ENCODE data around the gene MVK. TPM values are rescaled to one million over a fixed set of nuclear protein-coding genes. Genes with fewer than 3 reads are reported as not detected.
A peak's percentile ranks its signal among the peaks of the same experiment; 100 is the strongest.

The MVK gene
- total RNA-seq, 6 experiments from 2014 or later: 14.2 to 60.0 (median 37.6) TPM

DNA sequence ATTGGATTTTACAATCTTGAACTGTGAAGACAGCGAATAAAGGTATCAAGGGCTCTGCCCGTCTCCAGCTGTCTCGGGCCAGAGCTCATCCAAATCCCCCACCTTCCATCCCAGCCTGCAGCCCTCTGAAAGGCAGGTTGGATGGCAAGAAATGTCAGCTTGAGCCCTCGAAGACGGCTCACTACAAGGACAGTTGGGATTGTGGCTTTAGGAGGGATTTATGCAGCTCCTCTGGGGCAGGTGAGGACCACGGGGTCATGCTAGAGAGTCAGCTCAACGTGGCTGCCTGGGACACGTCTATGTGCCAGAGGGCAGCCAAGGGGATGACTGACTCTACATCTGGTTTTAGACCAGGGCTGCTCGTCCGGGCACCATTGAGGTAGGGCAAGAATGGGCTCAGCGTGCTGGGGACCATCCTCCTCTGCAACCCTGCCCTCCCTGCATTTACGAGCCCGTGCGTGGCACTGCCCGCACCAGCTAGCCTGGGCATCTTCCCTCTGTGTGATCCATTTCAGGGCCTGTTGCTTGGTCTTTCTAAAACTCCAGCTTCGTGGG lies 16.2 kb downstream of the MVK start:
- TF ChIP-seq POLR2A (IDR thresholded peaks at IDR 0.05): no peak
- TF ChIP-seq, protein P1, sequence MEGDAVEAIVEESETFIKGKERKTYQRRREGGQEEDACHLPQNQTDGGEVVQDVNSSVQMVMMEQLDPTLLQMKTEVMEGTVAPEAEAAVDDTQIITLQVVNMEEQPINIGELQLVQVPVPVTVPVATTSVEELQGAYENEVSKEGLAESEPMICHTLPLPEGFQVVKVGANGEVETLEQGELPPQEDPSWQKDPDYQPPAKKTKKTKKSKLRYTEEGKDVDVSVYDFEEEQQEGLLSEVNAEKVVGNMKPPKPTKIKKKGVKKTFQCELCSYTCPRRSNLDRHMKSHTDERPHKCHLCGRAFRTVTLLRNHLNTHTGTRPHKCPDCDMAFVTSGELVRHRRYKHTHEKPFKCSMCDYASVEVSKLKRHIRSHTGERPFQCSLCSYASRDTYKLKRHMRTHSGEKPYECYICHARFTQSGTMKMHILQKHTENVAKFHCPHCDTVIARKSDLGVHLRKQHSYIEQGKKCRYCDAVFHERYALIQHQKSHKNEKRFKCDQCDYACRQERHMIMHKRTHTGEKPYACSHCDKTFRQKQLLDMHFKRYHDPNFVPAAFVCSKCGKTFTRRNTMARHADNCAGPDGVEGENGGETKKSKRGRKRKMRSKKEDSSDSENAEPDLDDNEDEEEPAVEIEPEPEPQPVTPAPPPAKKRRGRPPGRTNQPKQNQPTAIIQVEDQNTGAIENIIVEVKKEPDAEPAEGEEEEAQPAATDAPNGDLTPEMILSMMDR (IDR thresholded peaks at IDR 0.05): no peak
- Histone ChIP-seq H3K4me3 (no peak overlapping the region), H3K9me3 (no peaks in the 10 kb centered on the region), H3K27ac (no peak overlapping the region), H3K27me3 (no peaks in the 10 kb centered on the region), H3K36me3 (peaks cover 0 to 30% (median 3%) of the 10 kb centered on the region in 4 donors), H3K4me1 (peaks cover 0 to 19% (median 6%) of the 10 kb centered on the region in 4 donors)
- 93% methylated on average over 5 of the region's 16 CpGs for WGBS (ENCODE audit: insufficient coverage, low coverage, low lambda C conversion rate, missing lambda C conversion rate)
- intact Hi-C loops (cut with DNase I): loop anchor here in 1 of 2 donors (10.0 kb wide), 1 partner anchor 65 kb away; no protein-coding TSS in a partner anchor
- DNase-seq (no peak), ATAC-seq (no peak)

DNA sequence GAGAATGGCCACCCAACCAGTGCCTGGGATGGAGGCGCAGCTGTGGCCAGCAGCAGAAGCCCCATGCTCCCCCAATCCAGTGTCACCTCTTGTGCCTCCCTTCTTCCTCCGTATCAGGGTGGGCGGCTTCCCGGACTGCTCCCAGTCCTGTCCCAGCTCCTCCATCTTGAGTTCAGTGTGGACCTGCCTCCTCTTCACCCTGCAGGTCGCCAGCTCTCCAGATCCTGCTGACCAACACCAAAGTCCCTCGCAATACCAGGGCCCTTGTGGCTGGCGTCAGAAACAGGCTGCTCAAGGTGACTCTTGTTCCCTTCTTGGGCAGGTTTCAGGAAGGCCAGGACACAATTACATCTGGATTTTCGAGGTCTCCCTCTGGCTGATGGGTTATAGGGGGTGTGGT lies 17.0 kb downstream of the MVK start:
- H3K4me3 ChIP-seq: no peak overlapping the region
- H3K27me3 ChIP-seq: no peaks in the 10 kb centered on the region
- no peak overlapping the region for H3K27ac ChIP-seq
- H3K9me3 ChIP-seq: no peaks in the 10 kb centered on the region
- peaks cover 0 to 19% (median 6%) of the 10 kb centered on the region in 4 donors for H3K4me1 ChIP-seq
- ATAC-seq (no peak), DNase-seq (no peak)
- intact Hi-C loops (cut with DNase I): loop anchor here in 1 of 2 donors (10.0 kb wide), 1 partner anchor 66 kb away; no protein-coding TSS in a partner anchor
- peaks cover 0 to 33% (median 3%) of the 10 kb centered on the region in 4 donors for H3K36me3 ChIP-seq
- no peak for TF ChIP-seq POLR2A (IDR thresholded peaks at IDR 0.05)
- TF ChIP-seq, protein P1 (IDR thresholded peaks at IDR 0.05): no peak
- WGBS (ENCODE audit: insufficient coverage, low coverage, low lambda C conversion rate, missing lambda C conversion rate): 93% methylated on average over 4 of the region's 8 CpGs

DNA sequence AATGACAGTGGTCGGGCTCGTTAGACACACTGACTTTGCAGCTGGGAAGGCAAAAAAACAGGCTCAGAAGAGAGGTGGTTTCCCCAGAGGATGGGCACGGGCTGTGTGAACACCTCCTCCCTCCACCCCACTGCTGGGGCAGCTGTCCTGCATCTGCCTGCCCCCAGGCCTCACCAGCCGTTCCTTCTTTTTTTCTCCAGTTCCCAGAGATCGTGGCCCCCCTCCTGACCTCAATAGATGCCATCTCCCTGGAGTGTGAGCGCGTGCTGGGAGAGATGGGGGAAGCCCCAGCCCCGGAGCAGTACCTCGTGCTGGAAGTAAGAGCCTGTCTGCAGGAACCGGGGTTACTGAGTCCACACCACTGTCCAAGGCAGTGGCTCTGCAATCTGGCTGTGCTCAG lies 17.4 kb downstream of the MVK start:
- Histone ChIP-seq H3K4me1 (peaks cover 0 to 19% (median 6%) of the 10 kb centered on the region in 4 donors), H3K9me3 (no peaks in the 10 kb centered on the region), H3K36me3 (peaks cover 0 to 35% (median 3%) of the 10 kb centered on the region in 4 donors), H3K4me3 (no peak overlapping the region), H3K27me3 (no peaks in the 10 kb centered on the region), H3K27ac (no peak overlapping the region)
- TF ChIP-seq, protein P1 (IDR thresholded peaks at IDR 0.05): no peak
- no peak for TF ChIP-seq POLR2A (IDR thresholded peaks at IDR 0.05)
- WGBS (ENCODE audit: insufficient coverage, low coverage, low lambda C conversion rate, missing lambda C conversion rate): 58% methylated on average over 4 of the region's 10 CpGs
- intact Hi-C loops (cut with DNase I): loop anchor here in 1 of 2 donors (10.0 kb wide), 1 partner anchor 66 kb away; no protein-coding TSS in a partner anchor
- ATAC-seq: no peak
- DNase-seq: no peak

DNA sequence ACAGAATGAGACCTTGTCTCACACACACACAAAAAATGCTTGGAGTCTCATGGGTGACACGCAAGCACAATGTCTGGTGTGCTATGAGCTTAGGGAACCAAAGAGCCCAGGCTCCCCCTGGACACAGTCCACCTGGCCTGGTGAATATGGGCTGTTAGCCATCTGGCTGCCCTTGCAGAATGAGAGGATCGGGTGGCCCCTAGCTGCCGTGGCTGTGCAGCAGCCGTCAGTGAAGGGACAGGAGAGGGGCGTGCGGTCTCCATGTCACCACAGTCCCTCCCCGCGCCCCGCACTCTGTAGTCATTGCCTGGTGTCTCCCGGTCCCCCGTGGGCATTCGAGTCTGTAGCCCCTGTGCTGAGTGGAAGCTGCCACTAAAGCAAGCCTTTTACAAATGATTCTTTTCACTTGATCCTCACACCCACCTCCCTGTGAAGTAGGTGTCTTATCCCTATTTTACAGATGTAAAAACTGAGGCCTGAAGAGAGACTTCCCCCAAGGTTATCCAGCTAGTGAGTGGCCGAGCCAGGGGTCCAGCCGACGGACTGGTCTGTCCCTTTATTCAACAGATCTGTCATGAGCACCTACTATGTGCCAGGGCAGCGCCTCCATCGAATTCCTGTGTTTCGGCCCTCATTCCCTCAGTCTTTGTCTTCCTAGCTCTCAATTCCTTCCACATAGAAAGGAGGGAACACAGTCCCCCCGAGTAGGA lies 18.8 kb downstream of the MVK start:
- intact Hi-C loops (cut with DNase I): loop anchor here in 1 of 2 donors (10.0 kb wide), 1 partner anchor 68 kb away; no protein-coding TSS in a partner anchor
- Histone ChIP-seq H3K27me3 (no peaks in the 10 kb centered on the region), H3K4me1 (peaks cover 0 to 19% (median 7%) of the 10 kb centered on the region in 4 donors), H3K36me3 (peaks cover 0 to 36% (median 3%) of the 10 kb centered on the region in 4 donors), H3K4me3 (no peak overlapping the region), H3K9me3 (no peaks in the 10 kb centered on the region), H3K27ac (no peak overlapping the region)
- TF ChIP-seq, protein P1 (IDR thresholded peaks at IDR 0.05): peak in 3 of 4 donors; percentile 37 to 46 (median 46)
- TF ChIP-seq POLR2A (IDR thresholded peaks at IDR 0.05): no peak
- DNase-seq: peak; percentile 55 to 84 (median 72)
- peak; percentile 23 to 71 (median 64) for ATAC-seq
- 71% methylated on average over 9 of the region's 19 CpGs for WGBS (ENCODE audit: insufficient coverage, low coverage, low lambda C conversion rate, missing lambda C conversion rate)

All from right lobe of liver (tissue), 6 donors.